Measurements from ENCODE around the gene CAPZA2.
A peak's percentile ranks its signal among the peaks of the same experiment; 100 is the strongest.
"Not testable (repeated sequence)": the region's sequence is repeated elsewhere in the genome, so short reads cannot be mapped to it uniquely, and the experiment has no call there.

Gene CAPZA2

DNA sequence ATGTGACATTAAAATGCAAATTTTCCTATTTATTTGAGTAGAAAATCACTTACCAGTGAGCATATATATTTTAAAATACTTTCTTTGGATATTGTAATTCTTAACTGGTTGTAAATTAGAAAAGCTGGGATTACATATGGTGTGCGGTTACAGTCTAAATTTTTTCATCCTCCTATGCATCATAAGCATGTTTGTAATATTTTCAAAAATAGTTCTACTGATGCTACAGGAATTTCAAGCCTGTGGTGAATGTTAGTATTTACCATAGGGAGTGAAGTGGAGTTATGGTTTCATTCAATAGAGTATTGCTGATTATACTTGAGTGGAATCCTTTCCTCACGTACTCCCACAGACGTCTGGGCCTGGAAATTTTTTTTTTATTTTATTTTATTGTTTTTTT lies 56.3 kb downstream of the CAPZA2 start:
- DNase-seq = no peak

DNA sequence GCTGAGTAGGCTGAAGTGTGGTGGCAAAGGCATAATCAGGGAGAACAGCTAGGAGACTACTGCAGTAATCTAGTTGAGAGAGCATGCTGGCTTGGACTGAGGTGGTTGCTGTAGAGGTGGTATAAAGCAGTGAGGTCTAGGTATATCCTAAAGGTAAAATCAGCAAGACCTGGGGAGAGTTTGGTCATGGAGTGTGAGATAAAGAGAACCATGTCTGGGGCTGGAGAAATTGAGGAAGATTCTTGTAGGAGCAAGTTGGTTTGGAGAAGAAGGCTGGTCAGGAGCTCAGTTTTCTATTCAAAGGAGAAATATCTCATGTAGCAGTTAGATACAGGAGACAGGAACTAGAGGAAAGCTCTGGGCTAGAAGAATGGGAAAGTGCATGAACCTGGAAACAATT lies 58.0 kb downstream of the CAPZA2 start:
- DNase-seq = no peak

DNA sequence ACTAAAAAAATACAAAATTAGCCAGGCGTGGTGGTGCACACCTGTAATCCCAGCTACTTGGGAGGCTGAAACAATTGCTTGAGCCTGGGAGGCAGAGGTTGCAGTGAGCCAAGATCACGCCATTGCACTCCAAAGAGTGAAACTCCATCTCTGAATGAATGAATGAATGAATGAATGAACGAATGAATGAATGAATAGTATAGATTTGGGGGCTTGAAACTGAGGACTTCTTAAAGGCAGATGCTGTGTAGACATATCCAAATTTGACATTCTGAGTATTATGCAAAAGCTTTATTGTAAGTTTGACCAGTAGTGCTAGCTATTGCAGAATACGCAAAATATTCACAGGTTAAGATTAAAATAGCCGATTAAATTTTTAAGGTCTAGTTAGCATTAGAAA lies 60.2 kb downstream of the CAPZA2 start:
- no peak for DNase-seq

DNA sequence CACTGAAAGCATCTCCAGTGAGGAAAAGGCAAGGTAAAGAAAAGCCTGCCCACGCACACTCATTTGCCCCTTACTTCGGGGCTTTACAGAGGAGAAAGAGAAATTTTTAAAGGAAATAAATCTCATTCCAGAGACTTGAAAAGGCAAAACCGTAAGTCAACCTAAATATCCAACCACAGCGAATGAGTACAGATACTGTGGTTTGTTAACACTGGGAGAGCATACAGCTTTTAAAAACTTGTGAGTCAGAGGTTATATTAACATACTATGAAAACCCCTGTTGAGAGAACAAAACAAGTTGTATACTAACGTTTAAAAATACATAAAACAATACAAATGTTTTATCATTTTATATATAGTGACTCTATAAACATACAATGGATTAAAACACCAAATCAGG lies 62.4 kb downstream of the CAPZA2 start:
- DNase-seq = no peak

DNA sequence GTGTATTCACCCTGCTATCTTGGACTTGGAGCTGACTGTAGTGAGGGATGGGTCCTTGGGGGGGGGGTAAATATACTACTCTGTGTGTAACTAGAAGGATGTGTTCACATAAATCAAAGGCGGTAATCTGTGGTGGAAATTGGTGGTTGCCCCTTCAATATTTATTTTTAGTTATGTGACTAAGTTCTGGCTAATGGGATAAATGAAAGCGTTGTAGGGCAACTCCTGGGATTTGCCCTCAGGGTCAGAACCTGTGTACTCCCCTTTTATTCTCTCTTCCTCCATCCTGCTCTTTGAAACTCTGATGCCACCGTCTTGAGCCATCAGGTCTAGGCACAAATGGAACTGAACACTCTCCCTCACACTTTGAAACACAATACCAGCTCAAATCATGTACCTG lies 66.6 kb downstream of the CAPZA2 start:
- DNase-seq = no peak

DNA sequence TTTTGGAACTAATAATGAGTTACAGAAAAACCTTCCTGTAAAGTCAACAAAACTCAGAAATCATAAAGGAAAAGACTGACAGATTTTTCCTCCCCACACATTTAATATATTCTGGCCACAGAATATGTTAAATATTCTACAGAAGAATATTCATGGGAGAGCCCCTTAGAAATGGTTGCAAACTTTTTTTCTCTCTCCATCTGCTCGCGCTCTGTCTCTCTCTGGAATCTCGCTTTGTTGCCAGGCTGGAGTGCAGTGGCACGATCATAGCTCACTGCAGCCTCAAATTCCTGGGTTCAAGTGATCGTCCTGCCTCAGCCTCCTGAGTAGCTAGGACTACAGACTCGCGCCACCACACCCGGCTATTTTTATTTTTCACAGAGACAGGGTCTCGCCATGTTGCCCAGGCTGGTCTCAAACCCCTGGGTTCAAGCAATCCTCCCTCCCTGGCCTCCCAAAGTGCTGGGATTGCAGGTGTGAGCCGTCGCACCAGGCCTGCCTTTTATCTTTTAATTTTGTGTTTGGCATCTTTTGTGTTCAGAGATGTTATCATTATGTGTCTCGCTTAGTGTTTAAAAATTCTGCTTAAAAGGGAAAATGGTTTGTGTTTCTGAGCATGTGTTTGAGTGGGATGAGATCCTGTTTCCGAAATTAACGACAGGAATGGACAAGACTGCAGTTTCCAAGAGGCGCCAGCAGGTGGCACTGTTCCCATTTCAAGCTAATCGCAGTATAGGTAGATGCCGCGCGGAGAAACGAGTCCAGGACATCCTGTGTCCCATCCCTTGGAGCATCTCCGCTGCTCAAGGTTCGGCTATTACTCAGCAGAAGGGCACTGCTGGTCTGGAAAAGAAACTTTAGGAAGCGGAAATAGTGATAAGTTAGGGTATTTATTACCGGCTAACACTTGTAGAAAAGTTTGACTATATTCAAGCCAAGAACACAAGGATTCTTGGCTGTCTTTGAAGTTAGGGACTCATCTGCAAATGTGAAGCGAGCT lies 67.8 kb downstream of the CAPZA2 start:
- DNase-seq = peak in 50 of 51 donors; percentile 3 to 86 (median 59)

DNA sequence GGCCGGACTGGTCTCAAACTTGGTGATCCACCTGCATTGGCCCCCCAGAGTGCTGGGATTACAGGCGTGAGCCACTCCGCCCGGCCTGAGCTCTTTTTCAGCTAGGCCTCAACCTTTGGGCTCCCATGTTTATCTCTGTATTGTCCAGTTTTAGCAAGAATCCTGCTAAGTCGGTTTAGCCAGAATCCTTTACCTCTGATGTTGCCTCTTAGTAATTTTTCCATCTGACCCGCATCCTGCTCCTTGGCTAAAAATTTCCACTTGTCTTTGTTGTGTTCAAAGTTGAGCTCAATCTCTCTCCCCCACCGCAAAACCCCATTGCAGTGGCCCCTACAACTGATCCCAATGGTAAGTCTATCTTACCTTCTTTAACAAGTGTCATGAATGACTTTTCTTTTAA lies 70.2 kb downstream of the CAPZA2 start:
- DNase-seq = no peak

DNA sequence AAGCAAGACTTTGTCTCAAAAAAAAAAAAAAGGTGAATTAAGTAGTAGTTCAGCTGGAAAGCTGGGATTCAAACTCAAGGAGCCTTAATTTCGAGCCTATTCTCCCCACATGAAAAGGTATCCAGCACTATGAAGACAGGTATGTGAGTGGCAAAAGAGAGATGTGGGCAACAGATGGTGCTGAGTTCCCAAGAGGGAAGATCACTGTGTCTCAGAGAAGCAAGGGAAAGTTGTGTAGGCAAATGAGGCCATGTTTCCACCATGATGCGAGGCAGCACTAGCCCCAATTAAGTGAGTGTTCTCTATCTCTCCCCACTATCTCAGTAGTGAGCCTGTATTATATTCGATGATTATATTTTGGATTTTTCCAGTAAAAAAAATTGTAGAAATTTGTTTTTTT lies 71.1 kb downstream of the CAPZA2 start:
- no peak for DNase-seq

DNA sequence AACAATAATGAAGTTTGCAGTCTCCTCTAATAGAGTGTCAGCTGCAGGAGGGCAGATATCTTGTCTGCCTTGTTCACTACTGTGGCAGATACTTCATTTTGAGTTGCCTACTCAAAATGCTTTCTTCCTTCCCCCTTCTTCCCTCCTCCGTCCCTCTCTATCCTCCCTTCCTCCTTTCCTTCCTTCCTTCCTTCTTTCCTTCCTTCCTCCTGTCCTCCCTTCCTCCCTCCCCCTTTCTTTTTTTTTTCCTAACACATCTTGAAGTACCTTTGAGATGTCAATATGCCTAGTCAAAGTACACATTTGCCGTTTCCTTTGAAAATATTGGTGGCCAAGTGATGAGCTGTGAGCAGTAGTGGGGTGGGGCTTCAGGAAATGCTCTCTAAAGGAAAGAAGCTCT lies 72.2 kb downstream of the CAPZA2 start:
- DNase-seq = no peak

DNA sequence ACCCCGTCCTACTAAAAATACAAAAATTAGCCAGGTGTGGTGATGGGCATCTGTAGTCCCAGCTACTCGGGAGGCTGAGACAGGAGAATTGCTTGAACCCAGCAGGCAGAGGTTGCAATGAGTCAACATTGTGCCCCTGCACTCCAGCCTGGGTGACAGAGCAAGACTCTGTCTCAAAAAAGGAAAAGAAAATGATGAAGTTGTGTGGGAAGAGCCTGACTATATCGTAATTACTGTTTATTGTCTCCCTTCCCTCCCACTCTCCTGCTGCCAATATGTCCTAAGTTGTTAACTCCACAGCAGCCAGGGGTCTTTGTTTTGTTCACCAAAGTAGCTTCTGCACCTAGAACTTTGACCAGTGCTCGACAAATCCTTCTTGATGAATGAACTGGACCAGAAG lies 74.5 kb downstream of the CAPZA2 start:
- not testable (repeated sequence) for DNase-seq

DNA sequence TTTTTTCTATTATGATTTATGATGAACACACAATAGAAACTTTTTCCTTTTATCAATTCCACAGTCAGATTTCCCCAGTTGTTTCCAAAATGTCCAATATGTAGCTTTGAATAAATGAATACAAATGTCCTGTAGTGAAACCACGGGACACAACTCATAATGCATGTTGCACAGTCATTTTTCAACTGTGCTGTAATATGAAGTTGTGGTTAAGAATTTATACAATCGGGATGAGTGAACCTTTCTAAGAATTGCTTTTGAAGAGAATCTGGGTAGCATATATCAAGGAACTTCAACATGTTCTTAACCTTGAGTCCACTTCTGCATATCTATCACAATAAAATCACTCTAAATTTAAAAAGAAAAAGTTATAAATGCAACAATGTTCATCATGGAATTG lies 76.3 kb downstream of the CAPZA2 start:
- no peak for DNase-seq

DNA sequence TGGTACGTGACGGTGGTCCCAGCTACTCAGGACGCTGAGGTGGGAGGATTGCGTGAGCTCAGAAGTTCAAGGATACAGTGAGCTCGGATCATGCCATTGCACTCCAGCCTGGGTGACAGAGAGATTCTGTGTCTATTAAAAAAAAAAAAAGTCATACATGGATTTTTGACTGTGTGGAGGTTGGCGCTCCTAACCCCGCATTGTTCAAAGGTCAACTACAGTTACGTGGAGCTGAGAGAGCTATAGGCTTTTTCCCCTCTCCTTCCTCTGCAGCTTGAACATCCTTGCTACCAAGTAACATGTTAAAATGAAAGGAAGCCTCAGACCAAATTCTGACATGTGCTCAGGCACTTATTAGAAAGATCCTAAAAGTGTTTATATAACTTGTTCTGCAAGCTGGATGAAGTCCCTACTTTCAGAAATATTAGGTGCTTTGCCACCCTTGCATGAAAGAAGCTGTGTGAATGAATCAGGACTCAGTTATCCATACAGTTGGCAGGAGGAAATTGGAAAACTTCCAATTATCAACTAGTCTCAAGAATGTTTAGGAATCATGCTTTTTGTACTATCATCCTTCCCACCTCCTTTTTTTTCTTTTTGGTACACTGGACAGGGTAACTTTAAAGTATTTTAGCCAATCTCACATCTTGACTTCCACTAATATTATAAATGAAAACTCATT lies 78.4 kb downstream of the CAPZA2 start:
- DNase-seq = no peak

DNA sequence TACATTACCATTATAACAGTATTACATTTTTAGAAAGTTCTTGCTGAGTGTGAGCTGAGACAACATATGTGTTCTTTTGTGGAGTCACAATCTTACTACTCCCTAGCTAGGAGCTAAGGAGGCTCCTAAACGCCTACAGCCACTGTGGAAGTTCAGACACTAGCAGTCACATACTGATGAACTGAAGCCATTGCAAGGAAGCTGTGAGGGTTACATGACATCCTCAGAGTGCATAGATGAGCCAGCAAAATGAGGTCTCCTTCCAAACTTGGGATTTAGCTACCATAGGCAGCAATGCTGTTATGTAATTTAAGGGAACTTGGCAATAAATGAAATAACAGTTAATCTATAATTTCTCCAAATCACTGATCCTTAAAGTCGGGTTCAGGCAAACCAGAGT lies 80.1 kb downstream of the CAPZA2 start:
- DNase-seq = no peak

DNA sequence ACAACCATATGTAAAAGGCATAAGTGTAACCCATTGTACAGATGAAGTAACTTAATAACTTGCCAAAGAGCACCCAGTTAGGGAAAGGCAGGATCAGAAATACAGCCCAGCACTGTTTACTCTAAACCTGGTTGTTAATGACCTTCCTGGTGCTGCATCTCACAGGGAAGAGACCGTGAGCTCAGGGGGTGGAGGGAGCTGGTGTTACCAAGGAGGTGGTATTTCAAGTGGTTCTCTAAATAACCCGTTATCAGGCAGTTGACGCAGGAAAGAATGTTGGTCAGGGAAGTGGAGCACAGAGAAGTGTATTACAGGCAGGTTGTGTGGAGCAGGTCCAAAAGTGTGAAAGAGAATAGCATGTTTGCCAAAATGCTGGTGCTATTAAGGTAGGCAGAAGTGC lies 86.5 kb downstream of the CAPZA2 start:
- no peak for DNase-seq

DNA sequence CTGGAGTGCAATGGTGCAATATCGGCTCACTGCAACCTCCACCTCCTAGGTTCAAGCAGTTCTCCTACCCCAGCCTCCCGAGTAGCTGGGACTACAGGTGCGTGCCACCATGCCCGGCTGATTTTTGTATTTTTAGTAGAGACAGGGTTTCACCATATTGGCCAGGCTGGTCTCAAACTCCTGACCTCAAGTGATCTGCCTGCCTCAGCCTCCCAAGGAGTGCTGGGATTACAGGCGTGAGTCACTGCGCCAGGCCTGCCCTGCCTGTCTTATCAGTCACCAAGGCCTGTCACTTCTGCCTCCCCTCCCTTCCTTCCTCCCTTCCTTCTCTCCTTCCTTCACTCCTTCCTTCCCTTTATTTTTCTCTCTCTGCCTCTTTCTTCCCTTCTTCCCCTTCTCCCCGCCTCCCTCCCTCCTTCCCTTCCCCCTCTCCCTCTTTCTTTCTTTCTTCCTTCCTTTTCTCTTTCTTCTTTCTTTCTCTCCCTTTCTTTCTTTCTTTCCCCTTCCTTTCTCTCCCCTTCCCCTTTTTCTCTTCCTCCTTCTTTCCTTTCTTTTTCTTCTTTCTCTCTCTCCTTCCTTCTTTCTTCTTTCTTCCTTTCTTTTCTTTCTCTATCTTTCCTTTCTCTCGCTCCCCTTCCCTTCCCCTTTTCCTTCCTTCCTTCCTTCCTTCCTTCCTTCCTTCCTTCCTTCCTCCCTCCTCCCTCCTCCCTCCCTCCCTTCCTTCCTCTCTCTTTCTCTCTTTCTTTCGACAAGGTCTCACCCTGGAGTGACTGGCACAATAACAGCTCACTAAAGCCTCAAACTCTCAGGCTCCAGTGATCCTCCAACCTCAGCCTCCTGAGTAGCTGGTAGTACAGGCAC lies 87.8 kb downstream of the CAPZA2 start:
- DNase-seq = no peak

DNA sequence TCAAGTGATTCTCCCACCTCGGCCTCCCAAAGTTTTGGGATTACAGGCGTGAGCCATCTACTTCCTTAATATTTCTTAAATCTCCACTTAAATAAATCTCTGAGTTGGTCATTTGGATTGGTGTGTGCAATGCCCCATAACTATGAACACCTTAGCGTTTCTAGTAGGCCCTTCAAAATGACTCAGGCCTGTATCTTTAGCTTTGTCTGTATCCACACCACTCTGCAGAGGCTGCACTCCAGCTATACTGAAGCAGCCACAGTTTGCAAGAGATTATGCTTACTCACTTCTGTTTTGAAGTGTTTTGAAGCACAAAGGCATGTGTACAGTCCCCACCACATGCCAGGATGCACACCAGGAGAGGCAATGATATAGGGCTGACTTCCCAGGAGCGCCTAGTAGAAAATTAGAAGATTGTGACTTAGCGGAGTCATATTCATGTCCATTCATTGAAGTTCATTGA lies 88.5 kb downstream of the CAPZA2 start:
- DNase-seq = no peak

DNA sequence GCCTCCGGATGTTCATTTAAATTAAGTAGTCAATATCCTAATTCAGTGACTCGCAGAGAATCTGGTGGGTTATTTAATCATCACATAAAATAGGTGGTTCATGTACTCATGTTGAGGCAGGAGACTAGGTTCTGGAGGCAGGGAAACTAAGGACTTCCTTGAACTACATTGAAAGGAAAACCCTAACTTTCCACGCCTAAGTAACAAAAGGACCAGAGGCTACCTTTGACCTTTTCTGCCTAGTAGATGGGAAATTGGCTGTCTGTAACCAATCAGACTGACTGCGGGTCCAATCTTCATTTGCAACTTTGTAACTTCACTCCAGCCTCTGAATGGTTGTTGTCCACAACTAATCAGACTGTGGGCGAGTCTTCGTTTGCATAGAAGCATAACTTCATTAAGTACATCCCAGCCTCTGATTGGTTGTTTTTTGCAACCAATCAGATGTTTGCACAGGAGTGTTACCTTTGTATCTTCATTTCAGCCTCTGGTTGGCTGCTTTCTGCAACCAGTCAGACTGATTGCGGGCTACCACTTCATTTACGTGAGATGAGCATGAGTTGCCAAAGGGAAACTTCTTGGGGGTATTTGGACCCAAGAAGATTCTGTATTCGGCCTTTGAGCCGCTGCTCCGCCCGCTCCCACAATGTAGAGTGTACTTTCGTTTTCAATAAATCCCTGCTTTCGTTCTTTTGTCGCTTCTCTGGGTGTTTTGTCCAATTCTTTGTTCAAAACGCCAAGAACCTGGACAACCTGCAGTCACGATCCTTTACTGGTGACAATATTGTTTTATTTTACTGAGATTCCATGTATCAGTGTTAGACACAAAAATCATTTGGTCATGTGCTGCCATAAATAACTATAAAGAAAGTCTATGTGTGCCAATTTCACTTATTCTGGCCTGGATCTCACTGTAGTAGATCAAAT lies 89.2 kb downstream of the CAPZA2 start:
- DNase-seq = no peak

DNA sequence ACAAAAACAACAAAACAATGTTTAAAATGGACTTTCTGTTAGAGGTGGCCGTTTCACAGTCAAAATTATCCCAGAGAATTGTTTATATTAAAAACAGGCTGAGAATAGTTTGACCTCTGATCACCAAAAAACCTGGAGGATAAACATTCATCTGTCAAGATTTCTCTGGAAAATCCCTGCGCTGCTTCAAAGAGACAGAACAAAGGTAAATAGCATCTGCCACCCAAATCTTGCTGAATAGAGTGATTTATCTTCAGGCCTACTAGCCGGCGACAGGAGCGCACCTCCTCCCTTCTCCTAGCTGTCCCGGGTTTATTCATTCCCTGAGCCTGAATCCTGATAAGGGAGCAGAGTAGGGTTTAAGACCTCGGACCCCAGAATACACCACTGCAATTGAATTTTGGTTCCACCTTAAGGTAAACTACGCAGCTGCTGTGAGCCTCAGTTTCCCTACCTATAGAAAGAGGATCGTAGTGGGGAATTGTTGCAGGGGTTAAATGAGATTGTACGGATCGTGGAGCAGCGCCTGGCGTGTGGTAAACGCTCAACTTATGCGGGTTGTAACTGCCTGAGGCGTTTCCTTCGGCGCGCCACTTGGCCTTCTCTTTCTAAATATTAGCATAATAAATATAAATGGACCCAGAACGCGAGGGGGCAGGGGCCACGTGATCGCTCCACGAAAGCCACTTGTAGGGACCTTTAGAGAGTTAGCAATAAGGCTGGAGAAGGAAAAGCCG lies 90.4 kb downstream of the CAPZA2 start:
- peak in 29 of 51 donors; percentile 25 to 74 (median 44) for DNase-seq

DNA sequence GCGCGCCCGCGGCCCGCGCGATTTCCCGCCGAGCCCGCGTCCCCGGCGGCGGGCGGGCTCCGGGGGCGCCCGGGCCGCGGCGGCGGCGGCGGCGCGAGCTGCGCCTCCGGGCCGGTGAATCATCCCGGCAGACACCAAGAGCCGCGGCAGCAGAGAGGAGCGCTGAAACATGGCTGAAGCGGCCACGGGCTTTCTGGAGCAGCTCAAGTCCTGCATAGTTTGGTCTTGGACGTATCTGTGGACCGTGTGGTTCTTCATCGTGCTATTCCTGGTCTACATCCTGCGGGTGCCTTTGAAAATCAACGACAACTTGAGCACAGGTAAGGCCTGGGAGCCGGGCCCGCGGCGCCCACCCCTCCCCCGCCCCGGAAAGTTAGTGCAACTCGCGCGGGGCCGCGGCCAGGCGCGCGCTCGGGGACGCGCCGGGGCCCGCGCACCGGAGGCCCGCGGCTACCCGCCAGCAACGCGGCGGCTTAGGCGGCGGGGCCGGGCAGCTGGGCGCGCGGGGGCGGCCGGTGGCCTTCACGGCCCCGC lies 91.1 kb downstream of the CAPZA2 start, which contains the start of gene ST7:
TSS of gene ST7 (plus strand) at position 130 of the 534 bp plus-strand sequence. CDS start at position 170, 40 bp downstream.
- peak in 46 of 51 donors; percentile 13 to 81 (median 54) for DNase-seq
